Peyer's patch (tissue), 4 donors: ENCODE results near the gene TBL1X.

Source experiments
- POLR2A ChIP-seq, 2 donors: fragments of 450-650 bp; IDR thresholded peaks; one replicate each; pipeline ENCODE4 v1.5.1; 2017; ENCODE audit warnings: antibody characterized with exemption in 2 of 2, mild to moderate bottlenecking in 2 of 2, moderate library complexity in 2 of 2
- TF ChIP-seq, protein P1 (sequence below), 6 experiments: fragments of 450-650 bp in 4 of 6; fragments of 200-600 bp in 2 of 6; sonication (generic) in 1 of 6; IDR thresholded peaks; one replicate each; pipeline ENCODE4 v1.5.1; 2017 to 2019; ENCODE audit warnings: antibody characterized with exemption in 6 of 6, mild to moderate bottlenecking in 3 of 6, moderate library complexity in 1 of 6

DNA sequence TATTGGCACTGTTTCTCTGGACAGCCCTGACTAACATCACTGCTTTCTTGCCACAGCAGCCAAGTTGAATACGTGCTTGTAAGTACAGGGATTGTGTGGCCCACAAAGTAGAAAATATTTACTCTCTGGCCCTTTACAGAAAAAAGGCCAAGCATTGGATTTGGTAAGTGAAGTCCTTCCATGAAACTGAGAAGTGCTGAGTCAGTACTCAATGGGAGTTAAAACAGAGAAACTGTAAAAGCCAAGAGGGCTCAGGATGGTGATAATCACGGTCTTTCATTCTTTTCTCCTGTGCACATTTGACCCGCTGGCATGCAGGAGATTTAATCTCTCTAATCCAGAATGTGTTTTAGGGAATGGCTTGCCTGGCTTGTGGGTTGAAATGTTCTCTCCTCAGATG is 46.1 kb downstream of the TBL1X start:
- TF ChIP-seq, protein P1, sequence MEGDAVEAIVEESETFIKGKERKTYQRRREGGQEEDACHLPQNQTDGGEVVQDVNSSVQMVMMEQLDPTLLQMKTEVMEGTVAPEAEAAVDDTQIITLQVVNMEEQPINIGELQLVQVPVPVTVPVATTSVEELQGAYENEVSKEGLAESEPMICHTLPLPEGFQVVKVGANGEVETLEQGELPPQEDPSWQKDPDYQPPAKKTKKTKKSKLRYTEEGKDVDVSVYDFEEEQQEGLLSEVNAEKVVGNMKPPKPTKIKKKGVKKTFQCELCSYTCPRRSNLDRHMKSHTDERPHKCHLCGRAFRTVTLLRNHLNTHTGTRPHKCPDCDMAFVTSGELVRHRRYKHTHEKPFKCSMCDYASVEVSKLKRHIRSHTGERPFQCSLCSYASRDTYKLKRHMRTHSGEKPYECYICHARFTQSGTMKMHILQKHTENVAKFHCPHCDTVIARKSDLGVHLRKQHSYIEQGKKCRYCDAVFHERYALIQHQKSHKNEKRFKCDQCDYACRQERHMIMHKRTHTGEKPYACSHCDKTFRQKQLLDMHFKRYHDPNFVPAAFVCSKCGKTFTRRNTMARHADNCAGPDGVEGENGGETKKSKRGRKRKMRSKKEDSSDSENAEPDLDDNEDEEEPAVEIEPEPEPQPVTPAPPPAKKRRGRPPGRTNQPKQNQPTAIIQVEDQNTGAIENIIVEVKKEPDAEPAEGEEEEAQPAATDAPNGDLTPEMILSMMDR (IDR thresholded peaks at IDR 0.05): no peak
- TF ChIP-seq POLR2A (IDR thresholded peaks at IDR 0.05): no peak
